EL (cell line): Measurements from ENCODE around the gene RAET1L.
A peak's percentile ranks its signal among the peaks of the same experiment; 100 is the strongest.
"Not testable (repeated sequence)": the region's sequence is repeated elsewhere in the genome, so short reads cannot be mapped to it uniquely, and the experiment has no call there.

Experiments used
- DNase-seq: peaks from one replicate; pipeline ENCODE4 v3.0.0-alpha.2; 2016

Gene RAET1L

DNA sequence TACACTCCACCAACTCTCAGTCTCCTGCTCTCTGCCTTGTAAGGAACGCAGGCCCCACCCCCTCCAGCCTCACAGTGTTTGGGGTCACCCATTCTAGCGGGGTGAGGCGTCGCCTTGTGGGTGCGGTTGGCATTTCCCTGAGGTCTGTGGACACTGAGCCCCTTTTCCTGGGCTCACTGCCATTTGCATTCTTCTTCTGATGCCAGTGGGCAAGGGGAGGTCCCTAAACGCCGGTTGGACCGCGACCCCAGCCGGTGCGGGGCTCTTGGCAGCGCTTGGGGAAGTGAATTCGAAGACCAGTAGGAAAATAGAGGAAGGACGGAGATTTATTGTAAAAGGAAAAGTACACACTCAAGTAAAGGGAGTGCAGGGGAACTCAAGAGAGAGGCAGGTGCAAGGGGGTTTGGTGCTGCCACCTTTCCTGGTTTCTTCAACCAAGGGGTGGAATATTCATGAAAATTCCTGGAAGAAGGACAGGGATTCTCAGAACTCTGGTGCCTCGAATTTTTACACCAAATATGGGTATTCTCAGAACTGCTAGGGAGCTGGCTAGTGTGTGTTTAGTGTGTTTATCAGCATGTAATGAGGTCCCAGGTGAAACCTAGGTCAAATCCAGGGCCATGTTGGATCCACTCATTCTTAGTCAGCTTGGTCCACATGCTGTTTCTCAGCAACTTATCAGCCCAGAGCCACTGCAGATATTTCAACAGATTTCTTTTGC, 9.9 kb downstream of the RAET1L start:
- DNase-seq = not testable (repeated sequence)

- DNase-seq = not testable (repeated sequence)
Observed at GRCh38 chr6:150014623-150015280, 10.6 kb downstream of the RAET1L start.

DNA sequence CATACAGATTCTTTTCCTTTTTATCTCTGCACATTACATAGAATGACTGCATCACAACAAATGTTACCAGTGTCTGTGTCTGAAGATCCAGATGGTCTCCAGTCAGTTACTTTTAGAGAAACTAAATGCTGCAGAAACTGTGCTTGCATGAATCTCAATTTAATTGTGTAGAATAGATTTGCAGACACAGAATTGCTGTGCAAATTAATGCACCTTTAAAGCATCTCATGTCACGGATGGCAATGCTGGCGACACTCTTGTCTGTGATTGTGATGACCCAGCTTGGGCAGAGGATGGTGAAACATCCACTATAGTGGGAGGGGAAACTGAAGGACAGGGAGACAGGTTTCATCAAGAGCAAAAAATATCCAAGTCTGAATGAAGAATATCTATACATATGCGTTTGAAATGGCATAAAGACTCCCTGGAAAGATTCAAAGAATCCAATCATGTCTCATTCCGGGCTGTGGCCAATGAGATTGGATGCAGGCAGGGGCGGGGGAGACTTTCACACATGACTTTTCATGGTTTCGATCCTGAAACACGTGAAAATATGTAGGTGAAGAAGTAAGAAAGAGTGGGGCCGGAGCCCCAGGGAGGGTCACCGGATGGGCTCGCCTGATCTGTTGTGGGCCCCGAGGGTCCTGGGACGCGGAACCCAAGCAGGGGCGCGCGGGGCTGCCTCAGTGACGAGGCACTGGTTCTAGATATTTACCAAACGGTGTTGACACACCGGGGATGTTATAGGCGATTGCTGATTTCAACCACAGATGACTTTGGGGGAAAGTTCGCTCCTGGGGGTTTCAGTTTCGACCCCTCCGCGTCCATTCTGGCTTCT, 11.3 kb downstream of the RAET1L start:
- not testable (repeated sequence) for DNase-seq

DNA sequence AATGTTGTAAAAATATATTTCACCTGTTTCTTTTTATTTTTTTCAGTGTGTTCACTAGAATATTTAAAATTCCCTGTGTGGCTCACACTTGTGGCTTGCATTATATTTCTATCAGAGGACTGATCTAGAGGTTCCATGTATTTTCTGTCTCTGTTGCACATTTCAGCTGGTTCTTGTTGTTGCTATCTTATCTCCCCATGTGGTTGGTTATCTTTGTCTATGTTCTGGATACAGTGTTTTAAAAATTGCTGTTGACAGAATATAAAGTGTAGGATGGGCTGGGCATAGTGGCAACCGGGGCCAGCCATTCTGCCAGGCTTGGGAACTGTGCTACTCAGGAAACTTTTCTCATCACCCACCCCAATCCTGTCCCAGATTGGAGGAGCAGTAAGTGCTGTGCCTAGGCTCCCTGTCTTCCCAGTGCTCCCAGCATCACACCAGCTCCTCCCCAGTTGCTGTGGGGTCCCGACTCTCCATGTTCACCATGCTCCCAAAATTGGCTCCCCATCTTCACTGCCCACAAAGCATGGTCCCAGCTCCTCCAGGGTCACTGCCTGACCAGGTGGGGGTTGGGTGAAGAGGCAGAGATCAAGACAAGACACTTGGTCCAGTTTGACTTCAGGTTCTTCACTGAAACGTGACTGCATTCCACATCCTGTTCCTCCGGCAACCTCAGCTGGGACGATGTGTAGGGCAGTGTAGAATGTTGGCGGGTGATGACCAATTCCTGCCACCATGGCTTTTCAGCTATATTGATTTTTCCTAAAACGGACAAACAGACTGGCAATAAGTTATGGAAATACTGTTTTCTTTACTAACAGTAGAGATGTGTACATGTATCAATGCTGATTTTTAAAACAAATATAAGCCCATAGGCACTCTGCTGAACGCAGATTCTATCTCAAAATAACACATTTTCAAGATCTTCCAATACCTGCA, 12.2 kb downstream of the RAET1L start:
- DNase-seq = not testable (repeated sequence)

DNA sequence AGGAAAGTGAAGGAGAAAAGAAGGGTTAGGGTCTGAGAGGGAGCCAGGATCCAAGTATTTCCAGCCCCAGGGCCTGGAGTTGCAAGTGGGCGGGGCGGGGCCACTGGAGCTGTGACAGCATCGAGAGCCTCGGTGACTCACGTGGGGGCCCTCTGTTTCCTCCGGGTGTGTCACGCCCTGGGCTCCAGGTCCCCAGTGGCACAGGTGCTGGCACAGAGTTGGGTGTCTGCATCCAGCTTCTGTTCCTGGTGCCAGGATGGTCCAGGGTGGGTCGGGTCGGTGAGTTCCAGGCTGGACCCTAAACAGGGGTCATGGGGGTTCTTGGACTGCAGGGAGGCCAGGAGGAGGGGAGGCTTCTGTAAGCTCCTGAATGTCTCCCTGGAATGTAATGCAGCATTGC, 16.7 kb downstream of the RAET1L start:
- DNase-seq = peak; percentile 32

GRCh38 chr6:150006961-150007464, 18.3 kb downstream of the RAET1L start:
- peak; percentile 21 for DNase-seq

DNA sequence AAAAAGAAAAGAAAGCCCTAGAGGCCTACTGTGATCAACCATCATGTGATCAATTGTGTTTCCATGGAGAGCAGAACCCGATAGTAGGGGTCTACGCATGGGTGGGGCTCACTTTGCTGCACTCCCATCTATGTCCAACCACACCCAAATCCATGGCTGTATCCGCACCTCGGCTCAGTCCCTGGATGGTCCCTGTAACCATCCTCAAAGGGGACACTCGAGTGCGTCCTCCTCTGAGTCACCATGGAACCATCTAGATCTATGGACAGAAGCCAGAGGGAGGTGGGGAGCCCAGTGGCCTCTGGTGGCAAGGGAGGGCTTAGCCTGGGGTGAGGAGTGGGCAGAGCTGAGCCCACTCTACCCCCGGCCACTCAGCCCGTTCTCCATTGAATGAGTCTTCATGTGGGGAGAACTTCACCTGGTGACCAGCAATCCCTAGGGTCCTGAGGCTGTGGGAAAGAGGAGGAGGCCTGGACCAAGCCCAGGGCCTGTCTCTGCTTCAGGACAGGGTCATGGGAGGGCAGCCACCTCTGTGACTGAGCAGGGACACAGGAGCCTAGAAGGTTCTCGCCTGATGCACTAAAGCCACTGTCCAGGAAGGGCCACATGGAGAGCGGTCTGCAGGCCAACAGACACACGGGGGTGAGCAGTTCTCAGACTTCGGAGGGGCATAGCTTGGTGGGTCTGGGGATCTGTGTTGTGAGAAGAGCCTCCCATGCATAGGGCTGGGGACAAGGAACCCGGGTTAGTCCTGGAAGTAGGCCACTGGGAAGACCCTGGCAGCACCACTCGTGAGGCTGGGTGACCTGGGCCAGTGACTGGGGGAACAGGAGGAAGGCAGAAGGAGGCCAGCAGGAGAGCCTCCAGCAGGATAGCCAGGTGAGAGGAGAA, 19.3 kb downstream of the RAET1L start:
- DNase-seq = no peak

DNA sequence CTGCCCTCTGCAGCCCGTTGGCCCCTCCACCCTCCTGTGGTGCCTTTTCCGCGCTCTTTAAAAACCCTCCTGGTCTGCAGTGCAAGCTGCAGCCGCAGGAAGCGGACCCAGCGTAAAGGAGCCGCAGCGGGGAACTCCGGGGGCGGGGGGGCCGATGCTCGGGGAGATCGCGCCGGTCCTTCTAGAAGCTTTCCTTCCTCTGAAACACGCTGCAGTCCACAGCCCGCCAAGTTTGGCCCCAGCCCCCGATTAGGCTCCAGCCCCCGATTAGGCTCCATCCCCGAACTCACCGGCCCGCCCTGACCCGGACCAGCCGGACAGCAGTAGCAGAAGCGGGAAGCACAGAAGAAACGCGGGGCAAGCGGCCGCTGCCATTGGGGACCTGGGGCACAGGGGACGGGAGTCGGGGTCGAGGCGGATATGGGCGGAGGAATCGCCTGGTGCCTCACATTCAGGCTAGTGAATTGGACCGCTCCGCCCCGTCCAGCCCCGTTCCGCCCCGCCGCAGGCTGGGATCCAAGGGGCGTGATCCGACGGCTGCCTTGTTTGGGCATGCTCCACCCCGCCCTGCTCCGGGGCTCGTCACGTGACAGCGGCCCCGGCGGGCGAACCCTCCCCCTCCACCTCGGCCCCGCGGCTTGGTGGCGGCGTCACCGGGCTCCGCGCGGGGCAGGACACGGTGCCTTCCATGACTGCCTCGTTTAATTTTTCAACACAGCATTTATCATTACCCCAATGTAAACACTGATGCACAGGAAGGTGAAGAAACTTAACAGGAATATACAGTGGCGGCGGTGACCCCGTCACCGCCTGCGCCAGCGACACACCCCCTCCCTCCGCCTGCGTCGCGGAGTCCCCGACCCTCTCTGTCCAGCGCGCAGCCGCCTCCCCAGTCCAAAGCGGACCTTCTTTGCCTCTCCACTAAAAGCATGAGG, 20.3 kb downstream of the RAET1L start:
- peak; percentile 93 for DNase-seq

DNA sequence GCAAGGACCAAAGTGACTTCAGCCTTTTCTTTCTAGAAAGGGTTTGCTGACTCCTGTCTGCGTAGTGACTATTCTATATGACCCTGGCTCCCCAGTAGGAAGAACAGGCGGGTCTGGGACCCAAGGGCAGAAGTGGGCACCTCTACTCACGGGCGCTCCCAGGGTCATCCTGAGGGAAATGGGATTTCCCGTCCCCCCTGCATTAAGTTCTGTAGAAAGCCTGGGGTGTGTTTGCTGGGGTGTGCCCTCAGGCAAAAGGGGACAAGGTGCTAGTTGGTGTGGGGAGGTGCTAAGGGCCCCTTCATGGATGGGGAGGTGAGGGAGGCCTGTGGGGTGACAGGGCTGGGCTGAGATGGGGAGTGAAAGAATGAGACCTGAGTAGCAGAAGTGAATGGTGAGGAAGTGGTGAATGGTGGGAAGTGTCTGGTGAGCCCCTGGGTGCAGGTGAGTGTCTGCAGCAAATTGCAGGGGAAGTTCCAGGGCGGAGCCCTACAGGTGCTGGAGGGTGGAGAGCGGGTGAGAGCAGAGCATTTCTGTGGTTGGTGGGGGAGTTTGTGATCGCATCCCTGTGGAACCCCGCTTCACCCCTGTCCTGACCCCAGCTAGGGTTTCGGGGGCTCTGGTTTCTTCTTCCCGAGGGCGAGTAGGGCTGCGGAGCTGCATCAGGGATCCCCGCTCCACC, 21.1 kb downstream of the RAET1L start:
- no peak for DNase-seq

DNA sequence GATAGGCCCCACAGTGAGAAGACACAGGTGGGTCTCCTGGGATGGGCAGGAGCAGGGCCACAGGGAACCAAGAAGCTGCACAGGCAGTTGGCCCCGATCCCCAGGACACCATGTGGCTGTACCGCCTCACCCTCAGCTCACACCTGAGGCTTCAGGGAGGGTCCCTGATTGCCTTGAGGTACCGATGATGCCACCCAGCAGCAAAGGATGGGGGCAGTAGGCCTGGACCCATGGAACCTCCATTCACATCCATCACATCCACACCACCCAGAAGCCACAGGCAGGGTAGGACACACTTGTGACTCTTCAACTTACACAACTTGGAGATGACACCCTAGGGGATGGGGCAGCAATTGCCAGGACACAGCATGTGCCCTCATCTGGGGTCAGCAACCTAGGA, 21.7 kb downstream of the RAET1L start:
- not testable (repeated sequence) for DNase-seq

- DNase-seq = no peak
Observed at GRCh38 chr6:150002710-150003109, 22.6 kb downstream of the RAET1L start.

DNA sequence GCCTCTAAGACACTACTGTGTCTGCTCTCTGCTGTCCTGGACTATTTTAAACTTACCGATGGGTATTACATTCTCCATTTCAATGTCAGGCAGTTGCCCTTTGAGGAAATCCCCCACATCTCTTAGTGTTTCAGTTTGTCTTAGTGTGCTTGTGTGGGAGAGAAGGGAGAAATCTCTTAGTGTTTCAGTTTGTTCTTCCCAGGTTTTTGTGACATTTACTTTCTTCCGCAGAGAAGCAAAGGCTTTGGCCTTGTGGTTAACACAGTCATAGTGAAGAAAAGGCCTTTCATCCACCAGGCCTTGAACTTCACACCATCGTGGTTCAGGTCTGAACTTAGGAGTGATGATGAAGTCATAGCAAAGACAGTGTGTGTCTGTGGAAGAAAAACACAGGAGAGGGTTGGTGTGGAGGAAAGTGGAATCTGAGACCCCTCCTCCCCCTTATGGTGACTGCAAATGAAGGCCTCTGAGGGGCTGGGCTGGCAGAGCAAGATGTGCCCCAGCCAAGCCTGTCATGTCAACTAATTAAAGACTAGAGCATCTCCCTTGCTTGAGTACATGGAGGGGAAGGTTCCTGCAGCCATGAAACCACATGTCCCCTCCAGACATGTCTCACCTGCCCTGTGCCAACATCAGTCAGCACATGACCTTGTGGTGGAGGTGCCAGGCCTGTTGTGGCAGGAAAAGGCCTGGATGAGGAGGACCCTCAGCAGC, 23.9 kb downstream of the RAET1L start:
- no peak for DNase-seq

- no peak for DNase-seq
Observed at GRCh38 chr6:149999636-150000035, 25.7 kb downstream of the RAET1L start.

- no peak for DNase-seq
Observed at GRCh38 chr6:149995971-149996370, 29.4 kb downstream of the RAET1L start.

GRCh38 chr6:149995235-149995750, 30.0 kb downstream of the RAET1L start:
- no peak for DNase-seq

DNA sequence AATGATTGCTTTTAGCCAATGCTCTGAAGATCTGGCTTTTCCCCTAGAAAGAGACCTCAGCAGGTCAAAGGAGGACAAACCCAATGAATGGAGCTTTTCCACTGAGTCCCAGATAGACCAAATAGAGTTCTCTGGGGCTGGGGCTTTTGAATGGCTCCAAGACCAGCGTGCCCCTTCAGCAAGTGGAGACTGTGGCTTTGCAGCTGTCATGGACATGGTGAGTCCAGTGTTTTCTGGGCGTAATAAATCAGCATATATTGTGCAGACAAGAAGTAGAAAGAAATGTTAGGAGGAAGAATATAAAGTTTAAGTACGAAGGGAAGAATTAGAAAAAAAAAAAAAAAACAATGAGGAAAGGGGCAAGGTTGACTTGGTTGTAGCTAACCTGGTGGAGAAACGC, 33.5 kb downstream of the RAET1L start:
- no peak for DNase-seq

DNA sequence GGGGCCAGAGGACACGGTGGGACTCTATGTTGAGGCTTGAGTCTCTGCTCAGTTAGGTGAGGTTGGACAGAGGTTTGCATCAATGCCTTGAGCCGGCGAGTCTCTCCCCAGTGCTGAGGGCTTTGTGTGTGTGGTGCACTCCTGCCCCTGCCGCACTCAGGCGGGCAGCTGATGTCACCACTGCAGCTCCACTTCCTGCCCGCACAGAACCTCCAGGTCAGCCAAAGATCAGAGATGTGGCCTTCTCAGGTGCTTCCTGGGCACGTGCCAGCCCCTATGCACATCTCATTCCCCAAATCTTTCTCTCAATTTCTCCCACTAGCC, 33.9 kb downstream of the RAET1L start:
- not testable (repeated sequence) for DNase-seq

DNA sequence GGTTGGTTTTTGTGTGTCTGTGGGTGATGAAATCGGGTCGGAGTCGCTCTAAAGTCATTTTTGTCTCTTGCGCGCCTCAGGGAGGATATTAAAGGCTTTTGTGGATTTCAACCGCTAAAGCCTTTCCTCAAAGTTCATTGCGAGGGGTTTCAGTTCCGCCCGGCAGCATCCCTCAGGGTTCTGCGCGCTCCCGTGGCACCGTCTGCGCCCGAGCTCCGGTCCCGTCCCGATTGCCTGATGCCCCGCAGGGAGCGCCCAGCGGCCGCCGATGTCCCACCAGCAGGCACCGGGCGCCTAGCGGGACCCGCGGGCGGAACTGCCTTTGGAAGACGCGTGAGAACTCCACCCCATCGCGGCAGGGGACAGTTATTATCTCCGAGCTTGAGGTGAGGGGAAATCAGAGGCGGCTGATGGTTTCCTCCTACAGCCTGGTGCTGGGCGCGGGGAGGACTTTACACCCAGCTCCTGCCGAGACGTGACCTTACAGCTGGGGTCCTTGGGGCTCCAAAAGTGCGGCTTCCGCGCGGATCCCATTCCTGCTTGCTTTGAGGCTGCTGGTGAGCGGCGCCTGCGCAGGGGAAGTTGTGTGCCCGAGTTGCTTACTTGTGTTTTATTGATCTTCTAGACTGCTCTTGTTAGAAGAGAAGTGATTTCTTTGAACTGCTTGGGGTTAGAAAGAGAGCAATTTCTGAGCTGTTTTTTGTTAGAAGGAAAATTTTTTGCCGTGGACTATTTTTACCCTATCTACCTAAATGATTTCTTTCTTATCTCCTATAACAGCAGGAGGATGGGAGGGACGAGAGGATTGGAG, 34.5 kb downstream of the RAET1L start:
- no peak for DNase-seq
